C4-2B (cell line): ENCODE data around the gene MINDY2.

Experiments
- ZFX ChIP-seq: fragments of 450-650 bp; IDR thresholded peaks from 2 replicates; pipeline ENCODE4 v1.6.1; 2017
- TF ChIP-seq, protein P1 (sequence below): fragments of 450-650 bp; conservative IDR thresholded peaks from 2 replicates; pipeline ENCODE4 v1.5.1; 2017; ENCODE audit warnings: mild to moderate bottlenecking

DNA sequence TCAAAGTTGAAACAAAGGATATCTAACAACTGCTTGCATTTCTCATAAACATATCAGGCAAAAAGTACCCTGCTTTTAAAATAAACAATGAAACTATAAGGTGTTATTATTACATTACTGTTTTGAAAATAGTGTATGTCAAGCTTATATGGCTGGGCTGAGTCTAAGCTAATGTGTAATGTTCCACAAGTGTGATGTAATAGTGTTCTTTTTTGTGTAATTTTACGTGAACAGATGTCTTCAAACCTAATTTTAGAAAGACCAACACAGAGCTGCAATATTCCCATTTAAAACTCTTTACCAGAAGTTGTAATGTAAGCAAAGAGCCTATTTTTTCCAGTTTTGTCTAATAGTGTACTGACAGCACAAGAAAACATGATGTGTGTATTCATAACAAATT, 34.0 kb downstream of the MINDY2 start:
- TF ChIP-seq, protein P1, sequence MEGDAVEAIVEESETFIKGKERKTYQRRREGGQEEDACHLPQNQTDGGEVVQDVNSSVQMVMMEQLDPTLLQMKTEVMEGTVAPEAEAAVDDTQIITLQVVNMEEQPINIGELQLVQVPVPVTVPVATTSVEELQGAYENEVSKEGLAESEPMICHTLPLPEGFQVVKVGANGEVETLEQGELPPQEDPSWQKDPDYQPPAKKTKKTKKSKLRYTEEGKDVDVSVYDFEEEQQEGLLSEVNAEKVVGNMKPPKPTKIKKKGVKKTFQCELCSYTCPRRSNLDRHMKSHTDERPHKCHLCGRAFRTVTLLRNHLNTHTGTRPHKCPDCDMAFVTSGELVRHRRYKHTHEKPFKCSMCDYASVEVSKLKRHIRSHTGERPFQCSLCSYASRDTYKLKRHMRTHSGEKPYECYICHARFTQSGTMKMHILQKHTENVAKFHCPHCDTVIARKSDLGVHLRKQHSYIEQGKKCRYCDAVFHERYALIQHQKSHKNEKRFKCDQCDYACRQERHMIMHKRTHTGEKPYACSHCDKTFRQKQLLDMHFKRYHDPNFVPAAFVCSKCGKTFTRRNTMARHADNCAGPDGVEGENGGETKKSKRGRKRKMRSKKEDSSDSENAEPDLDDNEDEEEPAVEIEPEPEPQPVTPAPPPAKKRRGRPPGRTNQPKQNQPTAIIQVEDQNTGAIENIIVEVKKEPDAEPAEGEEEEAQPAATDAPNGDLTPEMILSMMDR: no peak
- TF ChIP-seq ZFX: no peak
